DMS53 treated with DMSO at 0.1 percent for 48 hours (cell line): ENCODE results near the gene HLA-DPA1.
A peak's percentile ranks its signal among the peaks of the same experiment; 100 is the strongest.

ENCODE experiments used
- DNase-seq: peaks from one replicate; lab custom pipeline; 2025; ENCODE audit not compliant: unreplicated experiment; lab: John Stamatoyannopoulos, UW

HLA-DPA1 gene

DNA sequence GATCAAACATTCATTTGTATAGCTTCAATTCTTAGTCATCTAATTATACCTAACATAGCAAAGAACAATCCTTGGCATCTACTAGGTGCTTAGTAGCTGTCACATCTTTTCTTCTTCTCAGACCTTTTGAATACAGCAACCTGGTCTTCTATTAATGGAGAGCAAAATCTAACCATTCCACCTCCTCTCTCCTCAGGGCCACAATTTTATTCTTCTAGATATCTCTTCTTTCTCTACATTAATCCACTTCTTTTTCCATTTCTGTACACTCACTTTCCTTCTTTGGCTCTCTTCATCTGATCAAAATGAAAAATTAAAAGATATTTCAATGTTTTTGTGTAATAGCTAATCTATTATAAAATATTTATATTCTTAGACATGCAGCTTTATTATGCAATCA, 55.0 kb downstream of the HLA-DPA1 start:
- DNase-seq: no peak

DNA sequence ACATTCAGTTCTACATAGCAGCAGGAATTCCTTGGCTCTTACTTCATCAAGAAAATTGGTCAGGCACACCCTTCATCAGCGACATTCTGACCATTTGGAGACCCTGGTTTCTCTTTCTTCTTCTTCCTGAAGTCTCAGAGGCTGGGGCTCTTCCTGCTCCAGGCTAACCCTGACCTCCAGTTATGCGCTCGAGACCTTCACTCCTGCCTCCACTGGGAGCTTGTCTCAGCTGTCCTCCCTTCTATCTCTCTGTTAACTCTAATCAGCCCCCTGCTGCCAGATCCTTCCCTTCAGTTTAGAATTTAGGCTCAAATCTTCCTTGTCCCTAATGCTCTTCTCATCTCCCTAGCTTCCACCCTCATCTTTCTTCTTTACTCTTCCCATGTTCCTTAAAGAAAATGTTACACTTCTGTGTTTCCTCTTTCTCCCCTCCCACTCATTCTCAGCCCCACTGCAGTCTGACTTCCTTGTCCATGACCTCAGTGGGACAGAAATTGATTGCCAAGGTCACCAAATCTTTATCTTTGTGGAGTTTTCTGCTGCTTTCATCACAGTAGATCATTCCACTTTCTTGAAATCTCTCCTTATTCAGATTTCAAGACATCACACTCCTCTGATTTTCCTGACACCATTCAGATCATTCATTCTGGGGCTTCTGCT, 55.6 kb downstream of the HLA-DPA1 start:
- DNase-seq: no peak

DNA sequence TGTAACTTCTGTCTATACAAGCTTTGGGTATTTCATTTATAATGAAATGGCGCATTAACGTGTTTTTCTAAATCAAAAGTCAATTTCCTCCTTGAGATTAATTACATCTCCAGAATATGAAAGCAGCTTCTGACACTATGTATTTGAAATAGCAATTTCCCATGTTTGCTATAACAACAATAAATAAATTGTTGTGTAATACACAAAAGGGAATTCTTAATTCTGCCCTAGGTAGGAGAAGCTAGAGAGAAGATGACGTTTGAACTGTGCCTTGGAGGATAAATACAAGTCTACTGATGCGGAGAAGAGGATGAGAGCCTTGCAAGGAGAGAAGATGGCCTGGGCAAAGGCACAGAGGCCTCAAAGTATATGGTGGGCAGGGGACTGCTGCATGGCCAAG, 56.4 kb downstream of the HLA-DPA1 start:
- DNase-seq: no peak

DNA sequence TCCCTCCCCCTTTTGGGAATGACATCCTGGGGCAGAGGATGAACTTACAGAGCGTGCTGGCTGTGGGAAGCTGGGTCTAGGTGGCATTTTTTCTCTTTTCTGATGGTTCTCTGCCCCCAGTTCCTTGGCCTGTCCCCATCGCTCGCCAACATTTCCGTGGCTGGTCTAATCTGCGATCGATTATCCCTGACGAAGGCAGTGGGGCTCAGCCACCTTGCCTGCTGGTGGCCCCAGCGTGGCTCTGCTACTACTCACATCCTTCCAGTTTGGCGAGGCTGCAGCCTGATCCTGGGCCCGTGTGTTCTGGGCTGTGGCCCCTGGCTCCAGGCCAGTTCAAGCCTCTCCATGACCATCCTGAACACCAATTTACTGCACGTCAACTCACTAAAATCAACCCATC, 57.7 kb downstream of the HLA-DPA1 start:
- no peak for DNase-seq

DNA sequence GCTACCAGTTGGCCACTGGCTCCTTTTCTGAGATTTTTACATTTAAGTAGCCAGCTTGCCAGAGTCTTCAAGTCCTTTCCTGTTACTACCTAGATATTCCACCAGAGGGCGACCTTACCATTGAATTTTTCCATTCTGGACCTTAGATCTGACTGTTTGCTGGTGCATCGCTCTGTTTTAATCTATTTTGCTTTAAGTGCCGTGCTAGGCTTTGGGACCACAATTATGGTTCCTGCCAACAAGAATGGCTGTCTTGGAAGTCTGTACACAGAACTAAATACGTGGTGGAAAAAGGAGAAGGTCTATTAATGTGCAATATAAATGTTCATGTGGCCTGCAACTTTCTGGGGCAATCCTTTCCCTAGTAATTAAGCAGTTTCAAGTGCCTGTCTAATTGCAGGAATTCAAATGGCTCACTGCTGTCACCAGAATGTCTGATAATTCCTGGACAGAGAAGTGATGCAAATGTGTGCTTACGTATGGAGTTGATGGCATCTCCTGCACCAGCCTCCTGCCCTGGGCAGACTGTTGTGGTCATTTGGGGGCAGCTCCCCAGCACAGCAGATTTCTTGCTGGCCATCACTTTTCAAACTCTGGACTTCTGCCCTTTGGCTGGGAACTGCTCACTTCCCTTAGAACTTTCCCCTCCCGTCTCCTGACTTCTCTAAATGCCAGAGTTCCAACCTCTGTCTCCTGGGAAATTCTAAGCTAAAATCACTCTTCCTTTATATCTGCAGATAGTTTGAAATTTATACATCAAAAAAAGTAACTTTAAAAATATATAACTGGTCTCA, 58.4 kb downstream of the HLA-DPA1 start:
- DNase-seq: peak; percentile 75
